ENCODE measurements around the gene ACTR6.
"Not testable (repeated sequence)": the region's sequence is repeated elsewhere in the genome, so short reads cannot be mapped to it uniquely, and the experiment has no call there.

ACTR6 gene

GRCh38 chr12:100222173-100222572, 21.6 kb downstream of the ACTR6 start:
- not testable (repeated sequence) for DNase-seq

- DNase-seq, result no peak
Observed at GRCh38 chr12:100225491-100225890, 24.9 kb downstream of the ACTR6 start.

- no peak for DNase-seq
Observed at GRCh38 chr12:100229036-100229635, 28.5 kb downstream of the ACTR6 start.

- no peak for DNase-seq
Observed at GRCh38 chr12:100229876-100230275, 29.3 kb downstream of the ACTR6 start.

GRCh38 chr12:100231873-100232272, 31.3 kb downstream of the ACTR6 start:
- not testable (repeated sequence) for DNase-seq

GRCh38 chr12:100234166-100234565, 33.6 kb downstream of the ACTR6 start:
- DNase-seq, result no peak

- DNase-seq, result no peak
Observed at GRCh38 chr12:100234591-100235304, 34.1 kb downstream of the ACTR6 start.

- DNase-seq, result no peak
Observed at GRCh38 chr12:100238801-100239200, 38.2 kb downstream of the ACTR6 start.

- no peak for DNase-seq
Observed at GRCh38 chr12:100239589-100239988, 39.0 kb downstream of the ACTR6 start.

GRCh38 chr12:100243137-100243536, 42.5 kb downstream of the ACTR6 start:
- no peak for DNase-seq

GRCh38 chr12:100247765-100248164, 47.1 kb downstream of the ACTR6 start:
- DNase-seq, result no peak

GRCh38 chr12:100248886-100249285, 48.3 kb downstream of the ACTR6 start:
- no peak for DNase-seq

GRCh38 chr12:100249941-100250340, 49.3 kb downstream of the ACTR6 start:
- no peak for DNase-seq

GRCh38 chr12:100251917-100252316, 51.3 kb downstream of the ACTR6 start:
- DNase-seq, result no peak

- no peak for DNase-seq
Observed at GRCh38 chr12:100253437-100253836, 52.8 kb downstream of the ACTR6 start.

GRCh38 chr12:100254876-100255275, 54.3 kb downstream of the ACTR6 start:
- DNase-seq, result no peak

GRCh38 chr12:100258127-100258526, 57.5 kb downstream of the ACTR6 start:
- DNase-seq, result no peak

GRCh38 chr12:100263131-100263530, 62.5 kb downstream of the ACTR6 start:
- DNase-seq, result no peak

GRCh38 chr12:100265107-100265506, 64.5 kb downstream of the ACTR6 start:
- not testable (repeated sequence) for DNase-seq

- DNase-seq, result no peak
Observed at GRCh38 chr12:100265732-100266584, 65.3 kb downstream of the ACTR6 start.

- peak; percentile 63 for DNase-seq
Observed at GRCh38 chr12:100266585-100266834, 65.9 kb downstream of the ACTR6 start.

- DNase-seq, result peak; percentile 59
Observed at GRCh38 chr12:100266835-100267602, 66.4 kb downstream of the ACTR6 start, which contains the start of the genes DEPDC4 and SCYL2. Gene DEPDC4, minus strand, starts transcription at chr12:100267079. Its CDS starts 3 bp downstream, at chr12:100267076. Gene SCYL2, plus strand, starts transcription at chr12:100267177. Its CDS starts 15,794 bp downstream, at chr12:100282971.

Data from NCI-H524 treated with DMSO at 0.1 percent for 48 hours (cell line).